ENCODE measurements around the gene WDR77. TPM values are rescaled to one million over a fixed set of nuclear protein-coding genes. Genes with fewer than 3 reads are reported as not detected.

WDR77 gene
- total and polyA plus RNA-seq, 2 of the 13 experiments (the other 11 are each of a cell fraction or from before 2014, with no cell fraction given), result 90.6 to 108 TPM

DNA sequence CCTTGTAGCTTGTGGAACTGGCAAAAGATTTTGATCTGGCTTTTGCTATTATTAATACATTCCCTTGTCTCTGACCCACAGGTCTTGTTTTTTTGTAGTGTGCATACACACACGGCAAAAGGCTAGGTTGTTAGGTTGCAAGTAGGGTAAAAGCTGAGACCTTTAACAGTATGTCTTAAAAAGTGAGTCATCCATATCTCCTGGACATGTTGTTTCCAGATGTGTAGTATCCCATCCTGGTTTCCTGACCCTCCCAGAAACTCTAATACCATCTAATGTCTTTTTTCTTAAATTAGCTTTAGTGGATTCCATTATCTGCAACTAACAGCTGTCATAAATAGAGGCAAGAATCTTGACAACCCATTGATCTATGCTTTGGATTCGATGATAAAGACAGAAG is 36.2 kb downstream of the WDR77 start:
- no peak overlapping the region for H3K4me2 ChIP-seq (ENCODE audit: low read depth, low read length)
- intact Hi-C loops (cut with micrococcal nuclease; ENCODE audit: unreplicated experiment) (no loop called here), in situ Hi-C loops (cut with HindIII; ENCODE audit: extremely low pct_ligation_motif_present, low pct_unique_long_range_greater_than_20kb) (no loop called here)
- FAIRE-seq (no peak), ATAC-seq (no peak), DNase-seq (ENCODE audit: low spot score) (no peak)
- H3K36me3 ChIP-seq (replicated peaks in 1 of 2; ENCODE audit: control insufficient read depth in 1 of 2, insufficient read depth in 2 of 2, low read length in 2 of 2), result peaks cover 0 to 2% of the 10 kb centered on the region in 2 experiments; a peak in 1 of 5 replicates
- no peaks in the 10 kb centered on the region for H3K79me2 ChIP-seq (ENCODE audit: insufficient read depth, low read length)
- peaks cover 12% of the 10 kb centered on the region for H3K4me1 ChIP-seq (ENCODE audit: insufficient read depth, low read length)
- no peaks in the 10 kb centered on the region for H3K9me3 ChIP-seq (ENCODE audit: low read length)
- no peak overlapping the region for H3K27ac ChIP-seq (ENCODE audit: extremely low read length, insufficient read depth, low read length)
- POLR2A ChIA-PET, result no interaction called here
- no peaks in the 10 kb centered on the region for H4K20me1 ChIP-seq (ENCODE audit: insufficient read depth, low read length)
- TF ChIP-seq HMG20A (CRISPR knock-in tag; IDR thresholded peaks at IDR 0.05; ENCODE audit: borderline replicate concordance) (no peak), HNRNPL (IDR thresholded peaks at IDR 0.05; ENCODE audit: low read depth, low read length) (no peak), EEA1 (CRISPR knock-in tag; IDR thresholded peaks at IDR 0.05; ENCODE audit: borderline replicate concordance) (no peak), NFYC (CRISPR knock-in tag; IDR thresholded peaks at IDR 0.05) (no peak), HNRNPLL (IDR thresholded peaks at IDR 0.05; ENCODE audit: low read depth, low read length, poor library complexity, severe bottlenecking) (no peak), GATA4 (IDR thresholded peaks at IDR 0.05; ENCODE audit: borderline replicate concordance, low read depth) (no peak), NFE2L1 (CRISPR knock-in tag; IDR thresholded peaks at IDR 0.05; ENCODE audit: borderline replicate concordance) (no peak), ZFP1 (CRISPR knock-in tag; IDR thresholded peaks at IDR 0.05) (no peak), SAP130 (CRISPR knock-in tag; IDR thresholded peaks at IDR 0.05; ENCODE audit: low read depth) (no peak)
- TF ChIP-seq, protein P1, sequence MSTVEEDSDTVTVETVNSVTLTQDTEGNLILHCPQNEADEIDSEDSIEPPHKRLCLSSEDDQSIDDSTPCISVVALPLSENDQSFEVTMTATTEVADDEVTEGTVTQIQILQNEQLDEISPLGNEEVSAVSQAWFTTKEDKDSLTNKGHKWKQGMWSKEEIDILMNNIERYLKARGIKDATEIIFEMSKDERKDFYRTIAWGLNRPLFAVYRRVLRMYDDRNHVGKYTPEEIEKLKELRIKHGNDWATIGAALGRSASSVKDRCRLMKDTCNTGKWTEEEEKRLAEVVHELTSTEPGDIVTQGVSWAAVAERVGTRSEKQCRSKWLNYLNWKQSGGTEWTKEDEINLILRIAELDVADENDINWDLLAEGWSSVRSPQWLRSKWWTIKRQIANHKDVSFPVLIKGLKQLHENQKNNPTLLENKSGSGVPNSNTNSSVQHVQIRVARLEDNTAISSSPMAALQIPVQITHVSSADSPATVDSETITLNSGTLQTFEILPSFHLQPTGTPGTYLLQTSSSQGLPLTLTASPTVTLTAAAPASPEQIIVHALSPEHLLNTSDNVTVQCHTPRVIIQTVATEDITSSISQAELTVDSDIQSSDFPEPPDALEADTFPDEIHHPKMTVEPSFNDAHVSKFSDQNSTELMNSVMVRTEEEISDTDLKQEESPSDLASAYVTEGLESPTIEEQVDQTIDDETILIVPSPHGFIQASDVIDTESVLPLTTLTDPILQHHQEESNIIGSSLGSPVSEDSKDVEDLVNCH (CRISPR knock-in tag; IDR thresholded peaks at IDR 0.05), result no peak
- TF ChIP-seq, protein P2, sequence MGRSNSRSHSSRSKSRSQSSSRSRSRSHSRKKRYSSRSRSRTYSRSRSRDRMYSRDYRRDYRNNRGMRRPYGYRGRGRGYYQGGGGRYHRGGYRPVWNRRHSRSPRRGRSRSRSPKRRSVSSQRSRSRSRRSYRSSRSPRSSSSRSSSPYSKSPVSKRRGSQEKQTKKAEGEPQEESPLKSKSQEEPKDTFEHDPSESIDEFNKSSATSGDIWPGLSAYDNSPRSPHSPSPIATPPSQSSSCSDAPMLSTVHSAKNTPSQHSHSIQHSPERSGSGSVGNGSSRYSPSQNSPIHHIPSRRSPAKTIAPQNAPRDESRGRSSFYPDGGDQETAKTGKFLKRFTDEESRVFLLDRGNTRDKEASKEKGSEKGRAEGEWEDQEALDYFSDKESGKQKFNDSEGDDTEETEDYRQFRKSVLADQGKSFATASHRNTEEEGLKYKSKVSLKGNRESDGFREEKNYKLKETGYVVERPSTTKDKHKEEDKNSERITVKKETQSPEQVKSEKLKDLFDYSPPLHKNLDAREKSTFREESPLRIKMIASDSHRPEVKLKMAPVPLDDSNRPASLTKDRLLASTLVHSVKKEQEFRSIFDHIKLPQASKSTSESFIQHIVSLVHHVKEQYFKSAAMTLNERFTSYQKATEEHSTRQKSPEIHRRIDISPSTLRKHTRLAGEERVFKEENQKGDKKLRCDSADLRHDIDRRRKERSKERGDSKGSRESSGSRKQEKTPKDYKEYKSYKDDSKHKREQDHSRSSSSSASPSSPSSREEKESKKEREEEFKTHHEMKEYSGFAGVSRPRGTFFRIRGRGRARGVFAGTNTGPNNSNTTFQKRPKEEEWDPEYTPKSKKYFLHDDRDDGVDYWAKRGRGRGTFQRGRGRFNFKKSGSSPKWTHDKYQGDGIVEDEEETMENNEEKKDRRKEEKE (IDR thresholded peaks at IDR 0.05), result no peak
- TF ChIP-seq, protein P3, sequence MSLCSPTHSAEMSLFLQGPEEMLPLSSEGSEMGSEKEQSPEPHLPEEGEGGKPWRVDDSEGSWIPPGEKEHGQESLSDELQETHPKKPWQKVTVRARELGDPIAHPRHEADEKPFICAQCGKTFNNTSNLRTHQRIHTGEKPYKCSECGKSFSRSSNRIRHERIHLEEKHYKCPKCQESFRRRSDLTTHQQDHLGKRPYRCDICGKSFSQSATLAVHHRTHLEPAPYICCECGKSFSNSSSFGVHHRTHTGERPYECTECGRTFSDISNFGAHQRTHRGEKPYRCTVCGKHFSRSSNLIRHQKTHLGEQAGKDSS (CRISPR knock-in tag; IDR thresholded peaks at IDR 0.05; ENCODE audit: borderline replicate concordance, low read depth), result no peak
- WGBS (ENCODE audit: low lambda C conversion rate), result 40% methylated on average over 2 of the region's 2 CpGs
- BruUV-seq (replicated peaks), result no TSS peak
- H3K4me3 ChIP-seq (replicated peaks in 1 of 3; ENCODE audit: insufficient read depth in 1 of 3, low read depth in 2 of 3, low read length in 3 of 3), result no peak overlapping the region
- CTCF ChIA-PET (ENCODE audit: low intra/inter-chr PET ratio, low total read pairs), result no interaction called here
- no peak overlapping the region for H2AFZ ChIP-seq (ENCODE audit: low read length)
- H3K27me3 ChIP-seq (ENCODE audit: control insufficient read depth in 1 of 2, insufficient read depth in 2 of 2, low read length in 2 of 2), result no peaks in the 10 kb centered on the region
- H3K9ac ChIP-seq (ENCODE audit: insufficient read depth, low read depth, low read length), result no peak overlapping the region

Data from HepG2 (cell line).